Upper lobe of left lung (tissue), 4 donors: ENCODE measurements around the gene KRTAP12-4.

Experiments
- POLR2A ChIP-seq, 4 donors: fragments of 450-650 bp; IDR thresholded peaks; one replicate each; pipeline ENCODE4 v1.5.1; 2016 to 2017; ENCODE audit warnings: antibody characterized with exemption in 4 of 4, mild to moderate bottlenecking in 2 of 4
- POLR2AphosphoS5 ChIP-seq, 2 donors: sonication (generic); formaldehyde crosslinking; IDR thresholded peaks; one replicate each; pipeline ENCODE4 v1.5.1; 2017; ENCODE audit warnings: antibody characterized with exemption in 2 of 2
- TF ChIP-seq, protein P1 (sequence below), 6 experiments: fragments of 450-650 bp in 4 of 6; fragments of 200-600 bp in 2 of 6; sonication (generic) in 2 of 6; IDR thresholded peaks; one replicate each; pipeline ENCODE4 v1.5.1; 2016 to 2019; ENCODE audit warnings: antibody characterized with exemption in 6 of 6

DNA sequence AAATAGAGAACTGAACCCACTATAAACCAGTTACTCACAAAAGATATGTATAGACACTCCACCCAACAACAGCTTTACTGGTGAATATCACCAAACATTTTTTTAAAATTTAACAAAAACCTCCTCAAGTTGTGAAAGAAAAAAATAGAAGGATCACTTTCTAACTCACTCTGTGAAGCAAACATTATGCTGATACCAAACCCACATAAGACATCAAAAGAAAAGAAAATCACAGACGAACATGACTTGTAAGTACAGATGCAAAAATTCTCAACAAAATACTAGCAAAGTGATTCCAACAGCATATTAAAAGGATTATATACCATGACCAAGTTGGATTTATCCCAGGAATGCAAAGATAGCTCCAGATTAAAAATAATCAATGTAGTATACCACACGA lies 37.2 kb upstream of the KRTAP12-4 start:
- no peak for TF ChIP-seq POLR2AphosphoS5 (IDR thresholded peaks at IDR 0.05)
- TF ChIP-seq, protein P1, sequence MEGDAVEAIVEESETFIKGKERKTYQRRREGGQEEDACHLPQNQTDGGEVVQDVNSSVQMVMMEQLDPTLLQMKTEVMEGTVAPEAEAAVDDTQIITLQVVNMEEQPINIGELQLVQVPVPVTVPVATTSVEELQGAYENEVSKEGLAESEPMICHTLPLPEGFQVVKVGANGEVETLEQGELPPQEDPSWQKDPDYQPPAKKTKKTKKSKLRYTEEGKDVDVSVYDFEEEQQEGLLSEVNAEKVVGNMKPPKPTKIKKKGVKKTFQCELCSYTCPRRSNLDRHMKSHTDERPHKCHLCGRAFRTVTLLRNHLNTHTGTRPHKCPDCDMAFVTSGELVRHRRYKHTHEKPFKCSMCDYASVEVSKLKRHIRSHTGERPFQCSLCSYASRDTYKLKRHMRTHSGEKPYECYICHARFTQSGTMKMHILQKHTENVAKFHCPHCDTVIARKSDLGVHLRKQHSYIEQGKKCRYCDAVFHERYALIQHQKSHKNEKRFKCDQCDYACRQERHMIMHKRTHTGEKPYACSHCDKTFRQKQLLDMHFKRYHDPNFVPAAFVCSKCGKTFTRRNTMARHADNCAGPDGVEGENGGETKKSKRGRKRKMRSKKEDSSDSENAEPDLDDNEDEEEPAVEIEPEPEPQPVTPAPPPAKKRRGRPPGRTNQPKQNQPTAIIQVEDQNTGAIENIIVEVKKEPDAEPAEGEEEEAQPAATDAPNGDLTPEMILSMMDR (IDR thresholded peaks at IDR 0.05), result no peak
- no peak for TF ChIP-seq POLR2A (IDR thresholded peaks at IDR 0.05)
